AG09309 (cell line): Measurements from ENCODE around the gene SIVA1.

ENCODE experiments used
- DNase-seq: peaks from one replicate; pipeline ENCODE4 v3.0.0-alpha.2; 2010; ENCODE audit warnings: low read depth
- H3K4me3 ChIP-seq: 2 replicates; pipeline ENCODE4 v1.5.1; 2011; ENCODE audit warnings: mild to moderate bottlenecking, low read depth, low read length, moderate library complexity; ENCODE audit not compliant: control insufficient read depth
- TF ChIP-seq, protein P1 (sequence below): IDR thresholded peaks from 2 replicates; pipeline ENCODE4 v1.5.1; 2011; ENCODE audit warnings: mild to moderate bottlenecking, low read depth, low read length, inconsistent platforms; ENCODE audit not compliant: insufficient read depth, control insufficient read depth; ENCODE audit errors: missing control alignments

Gene SIVA1

DNA sequence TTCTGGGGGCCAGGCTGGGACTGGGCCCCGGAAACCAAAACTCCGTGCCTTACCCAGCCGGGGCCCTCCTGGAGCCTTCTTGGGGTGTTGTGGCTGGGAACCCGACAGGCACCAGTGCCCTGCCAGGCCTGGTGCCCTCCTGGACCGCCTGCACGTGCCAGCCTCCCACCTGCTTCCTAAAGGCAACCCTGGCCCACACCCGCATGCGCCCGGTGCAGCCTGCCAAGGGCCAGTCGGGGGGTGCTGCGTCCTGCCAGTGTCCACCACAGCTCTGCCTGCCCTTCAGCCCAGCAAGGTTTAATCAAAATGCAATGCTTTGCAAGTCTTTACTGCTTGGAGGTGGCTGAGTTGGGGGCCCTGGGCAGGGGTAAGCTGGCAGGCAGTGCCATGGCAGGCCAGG is 34.1 kb upstream of the SIVA1 start:
- TF ChIP-seq, protein P1, sequence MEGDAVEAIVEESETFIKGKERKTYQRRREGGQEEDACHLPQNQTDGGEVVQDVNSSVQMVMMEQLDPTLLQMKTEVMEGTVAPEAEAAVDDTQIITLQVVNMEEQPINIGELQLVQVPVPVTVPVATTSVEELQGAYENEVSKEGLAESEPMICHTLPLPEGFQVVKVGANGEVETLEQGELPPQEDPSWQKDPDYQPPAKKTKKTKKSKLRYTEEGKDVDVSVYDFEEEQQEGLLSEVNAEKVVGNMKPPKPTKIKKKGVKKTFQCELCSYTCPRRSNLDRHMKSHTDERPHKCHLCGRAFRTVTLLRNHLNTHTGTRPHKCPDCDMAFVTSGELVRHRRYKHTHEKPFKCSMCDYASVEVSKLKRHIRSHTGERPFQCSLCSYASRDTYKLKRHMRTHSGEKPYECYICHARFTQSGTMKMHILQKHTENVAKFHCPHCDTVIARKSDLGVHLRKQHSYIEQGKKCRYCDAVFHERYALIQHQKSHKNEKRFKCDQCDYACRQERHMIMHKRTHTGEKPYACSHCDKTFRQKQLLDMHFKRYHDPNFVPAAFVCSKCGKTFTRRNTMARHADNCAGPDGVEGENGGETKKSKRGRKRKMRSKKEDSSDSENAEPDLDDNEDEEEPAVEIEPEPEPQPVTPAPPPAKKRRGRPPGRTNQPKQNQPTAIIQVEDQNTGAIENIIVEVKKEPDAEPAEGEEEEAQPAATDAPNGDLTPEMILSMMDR = no peak
- H3K4me3 ChIP-seq = no peak overlapping the region
- DNase-seq = no peak

DNA sequence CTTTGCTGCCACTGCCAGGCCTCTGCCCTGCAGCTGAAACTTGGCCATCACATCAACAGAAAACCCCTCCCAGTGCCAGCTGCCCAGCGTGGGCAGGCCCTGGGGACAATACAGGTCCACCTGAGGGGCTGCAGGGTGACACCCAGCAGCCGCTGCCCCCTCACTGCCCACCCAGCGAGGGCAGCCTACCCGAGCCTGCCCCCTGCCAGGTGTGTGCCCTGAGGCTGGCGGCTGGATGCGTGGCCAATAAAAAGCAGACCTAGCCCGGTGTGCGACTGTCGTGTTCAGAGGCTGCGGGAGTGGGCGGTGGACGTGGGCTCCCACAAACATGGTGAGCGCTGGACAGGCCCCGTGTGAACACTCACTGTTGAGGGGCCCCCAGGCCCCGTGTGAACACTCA is 33.6 kb upstream of the SIVA1 start:
- no peak overlapping the region for H3K4me3 ChIP-seq
- TF ChIP-seq, protein P1 = no peak
- no peak for DNase-seq

DNA sequence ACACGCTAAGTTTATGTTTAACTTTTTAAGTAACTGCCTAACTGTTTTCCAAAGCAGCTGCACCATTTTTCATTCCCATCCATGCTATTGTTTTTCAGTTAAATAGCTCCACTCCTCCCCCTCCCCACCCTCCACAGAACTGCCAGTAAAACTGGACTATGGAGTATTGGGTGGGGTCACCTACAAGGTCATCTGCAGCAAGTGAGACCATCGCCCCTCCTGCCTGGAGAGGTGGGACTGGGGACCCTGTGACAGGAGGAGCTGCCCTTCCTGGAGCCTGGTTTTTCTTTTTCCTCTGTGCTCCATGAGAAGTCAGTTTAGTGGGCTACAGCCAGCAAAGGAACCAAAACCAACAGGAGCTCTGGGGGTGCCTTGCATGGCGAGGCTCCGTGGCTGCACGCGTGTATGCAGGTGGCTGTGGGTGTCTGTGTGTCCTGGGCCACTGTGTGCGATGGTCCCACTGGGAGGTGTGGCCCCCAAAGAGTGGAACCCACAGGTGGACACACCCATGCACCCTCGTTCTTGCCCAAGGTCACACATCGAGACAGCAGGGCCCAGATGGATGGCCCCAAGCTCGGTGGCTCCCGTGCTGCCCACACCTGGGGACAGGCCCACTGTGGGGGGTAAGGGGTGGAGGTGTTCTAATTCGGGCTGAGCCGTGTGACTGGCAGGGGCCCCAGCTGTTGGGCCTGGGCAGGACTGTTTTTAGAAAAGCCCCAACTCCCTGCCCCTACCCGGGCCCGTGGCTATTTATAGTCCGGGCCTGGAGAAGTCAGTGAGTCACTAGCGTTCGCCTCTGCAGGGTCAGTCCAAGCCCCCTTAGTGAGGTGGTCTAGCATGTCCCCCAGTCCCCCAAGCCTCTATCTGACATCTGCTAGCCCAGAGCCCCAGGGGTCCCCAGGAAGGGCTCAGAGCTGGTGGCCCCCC is 31.2 kb upstream of the SIVA1 start:
- no peak for DNase-seq
- no peak overlapping the region for H3K4me3 ChIP-seq
- TF ChIP-seq, protein P1 = no peak

DNA sequence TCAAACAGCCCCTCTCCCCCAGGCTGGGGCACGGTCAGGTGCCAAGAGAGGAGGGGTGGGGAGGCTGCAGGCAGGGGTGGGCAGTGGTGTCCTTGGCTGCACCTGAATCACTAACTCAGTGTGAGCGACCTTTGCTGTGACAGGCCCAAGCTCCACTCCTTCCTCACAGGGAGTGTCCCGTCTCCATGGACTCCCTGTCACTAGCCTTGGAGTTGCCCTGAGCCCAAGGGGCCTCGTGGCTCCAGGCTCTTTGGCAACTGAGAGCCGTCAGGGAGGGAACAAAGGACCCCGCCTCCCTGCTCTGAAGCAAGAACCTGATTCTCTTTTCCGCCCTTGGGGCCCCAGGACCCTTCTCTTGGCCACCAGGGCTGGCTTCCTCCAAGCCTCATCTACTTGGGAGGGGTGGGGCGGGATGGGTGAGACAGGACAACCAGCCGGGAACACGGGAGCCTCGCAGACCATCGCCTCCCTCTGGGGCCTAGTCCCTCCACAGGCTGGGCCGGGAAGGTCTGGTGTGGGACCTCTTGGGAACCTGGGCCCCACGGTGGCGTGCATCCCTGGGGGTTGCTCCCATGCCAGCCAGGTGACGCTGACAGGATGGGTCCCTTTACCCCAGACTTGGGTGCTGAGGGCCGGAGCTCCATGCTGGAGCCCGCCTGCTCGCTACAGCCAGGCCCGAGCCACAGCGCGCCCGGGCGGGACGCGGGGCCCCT is 29.9 kb upstream of the SIVA1 start:
- H3K4me3 ChIP-seq = no peak overlapping the region
- DNase-seq = no peak
- TF ChIP-seq, protein P1 = no peak

DNA sequence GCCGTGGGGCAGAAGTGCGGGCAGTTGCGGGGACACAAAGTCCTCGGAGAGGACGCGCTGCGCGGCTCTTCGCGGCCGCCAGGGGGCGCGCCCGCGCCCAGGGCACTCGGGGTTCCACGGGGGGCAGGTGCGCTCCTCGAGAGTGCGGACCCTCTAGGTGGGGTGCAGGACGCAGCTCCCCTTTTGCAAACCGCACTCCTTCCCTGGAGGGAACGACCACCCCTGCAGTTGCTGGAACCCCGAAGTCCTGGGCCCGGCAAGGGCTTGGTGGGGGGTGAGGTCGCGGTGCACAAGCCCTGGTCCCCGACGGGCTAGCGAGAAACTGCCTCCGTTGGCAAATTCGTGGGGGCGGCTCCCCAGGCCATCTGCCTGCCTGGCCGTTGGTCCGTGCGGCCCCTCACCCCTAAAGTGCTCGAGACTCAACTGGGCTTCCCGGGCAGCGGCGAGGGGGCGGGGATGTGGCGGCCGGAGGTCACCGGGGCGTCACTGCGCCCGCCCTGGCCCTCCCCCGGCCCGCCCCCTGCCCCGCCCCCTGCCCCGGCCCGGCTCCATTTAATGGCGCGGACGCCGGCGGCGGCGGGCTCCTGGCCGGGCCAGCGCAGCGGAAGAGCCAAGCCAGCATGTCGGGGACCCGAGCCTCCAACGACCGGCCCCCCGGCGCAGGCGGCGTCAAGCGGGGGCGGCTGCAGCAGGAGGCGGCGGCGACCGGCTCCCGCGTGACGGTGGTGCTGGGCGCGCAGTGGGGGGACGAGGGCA is 29.1 kb upstream of the SIVA1 start, which contains the start of gene ADSS1:
ADSS1 (plus strand) TSS at position 579 of the 756 bp plus-strand sequence; CDS start at position 621, 42 bp downstream.
- no peak for DNase-seq
- TF ChIP-seq, protein P1 = peak; percentile 64

DNA sequence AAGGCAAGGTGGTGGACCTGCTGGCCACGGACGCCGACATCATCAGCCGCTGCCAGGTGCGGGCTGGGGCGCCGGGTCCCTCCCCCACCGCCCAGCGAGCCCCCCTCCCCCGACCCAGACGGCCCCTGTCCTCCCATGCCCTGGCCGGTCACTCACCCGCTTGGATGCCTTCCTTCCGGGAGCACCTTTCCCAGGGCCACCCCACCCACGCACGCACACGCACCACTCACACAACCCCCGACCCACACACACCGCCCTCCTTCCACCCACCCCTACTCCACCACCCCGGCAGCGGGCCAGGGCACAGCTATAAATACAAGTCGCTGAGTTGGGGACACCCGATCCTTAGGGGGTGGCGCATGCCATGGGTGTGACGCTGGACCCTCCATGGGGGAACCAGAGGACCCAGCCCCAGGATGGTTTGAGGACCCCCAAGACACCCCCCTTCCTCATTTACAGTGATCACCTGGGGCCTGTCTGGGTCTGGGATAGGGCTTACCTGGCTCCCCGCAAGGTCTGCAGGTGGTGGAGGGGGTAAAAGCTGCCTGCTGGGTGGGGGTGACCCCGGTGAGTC is 28.5 kb upstream of the SIVA1 start:
- no peak for DNase-seq
- TF ChIP-seq, protein P1 = no peak
- peak overlapping the region; percentile 53 for H3K4me3 ChIP-seq

More for the DNA sequence above, 29.1 kb upstream of the SIVA1 start, which contains the start of gene ADSS1:
- H3K4me3 ChIP-seq = peak within 1 kb of the TSS; percentile 53
